ENCODE results near the gene CDKN1A.

CDKN1A gene

DNA sequence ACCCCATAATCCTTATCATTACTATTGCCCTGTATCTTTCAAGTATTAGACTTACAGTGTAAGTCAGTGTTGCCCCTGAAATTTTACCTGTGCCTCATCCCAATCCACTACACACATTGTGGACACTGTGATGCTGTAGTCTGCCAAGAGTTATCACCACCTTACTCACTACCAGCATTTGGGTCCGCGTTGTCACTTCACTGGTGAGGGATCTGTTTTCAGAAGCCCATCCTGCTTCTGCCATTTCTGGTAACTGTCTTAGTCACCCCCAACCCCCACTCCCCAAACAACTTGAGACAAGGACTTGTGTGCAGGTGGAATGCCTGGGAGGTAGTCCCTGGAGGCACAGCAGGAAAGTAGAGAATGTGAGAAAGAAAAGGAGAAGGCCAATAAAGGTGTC is 13.1 kb downstream of the CDKN1A start:
- H3K9me3 ChIP-seq (ENCODE audit: control insufficient read depth, insufficient read depth, low read length), result no peaks in the 10 kb centered on the region
- H3K36me3 ChIP-seq (ENCODE audit: insufficient read depth, low read length), result 0 out of 2 replicates have a peak, but pooled peaks cover 3% of the 10 kb centered on the region
- no peak overlapping the region for H3K9ac ChIP-seq (ENCODE audit: low read depth, low read length)
- H3K4me1 ChIP-seq (ENCODE audit: insufficient read depth, low read length), result no peaks in the 10 kb centered on the region

DNA sequence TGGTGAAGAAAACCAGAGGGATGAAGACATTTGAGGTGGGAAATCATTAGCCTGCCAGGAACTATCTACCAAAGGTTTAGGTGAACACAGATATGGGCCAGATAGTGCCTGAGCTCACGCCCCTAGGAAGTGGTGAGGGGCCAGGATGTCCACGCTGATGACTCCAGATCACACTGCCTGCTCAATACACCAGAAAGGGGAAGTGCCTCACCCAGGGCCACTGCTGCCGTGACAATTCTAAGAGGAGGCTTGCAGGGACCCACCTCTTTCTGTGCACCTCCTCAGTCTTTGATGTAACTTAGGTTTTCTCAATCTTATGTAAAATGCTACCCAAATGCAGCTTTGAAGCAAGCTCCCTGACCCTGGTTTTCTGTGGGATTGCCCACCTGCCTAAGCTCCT is 13.7 kb downstream of the CDKN1A start:
- Histone ChIP-seq H3K9me3 (ENCODE audit: control insufficient read depth, insufficient read depth, low read length) (no peaks in the 10 kb centered on the region), H3K4me1 (ENCODE audit: insufficient read depth, low read length) (no peaks in the 10 kb centered on the region), H3K36me3 (ENCODE audit: insufficient read depth, low read length) (no peaks in the 10 kb centered on the region), H3K9ac (ENCODE audit: low read depth, low read length) (no peak overlapping the region)

DNA sequence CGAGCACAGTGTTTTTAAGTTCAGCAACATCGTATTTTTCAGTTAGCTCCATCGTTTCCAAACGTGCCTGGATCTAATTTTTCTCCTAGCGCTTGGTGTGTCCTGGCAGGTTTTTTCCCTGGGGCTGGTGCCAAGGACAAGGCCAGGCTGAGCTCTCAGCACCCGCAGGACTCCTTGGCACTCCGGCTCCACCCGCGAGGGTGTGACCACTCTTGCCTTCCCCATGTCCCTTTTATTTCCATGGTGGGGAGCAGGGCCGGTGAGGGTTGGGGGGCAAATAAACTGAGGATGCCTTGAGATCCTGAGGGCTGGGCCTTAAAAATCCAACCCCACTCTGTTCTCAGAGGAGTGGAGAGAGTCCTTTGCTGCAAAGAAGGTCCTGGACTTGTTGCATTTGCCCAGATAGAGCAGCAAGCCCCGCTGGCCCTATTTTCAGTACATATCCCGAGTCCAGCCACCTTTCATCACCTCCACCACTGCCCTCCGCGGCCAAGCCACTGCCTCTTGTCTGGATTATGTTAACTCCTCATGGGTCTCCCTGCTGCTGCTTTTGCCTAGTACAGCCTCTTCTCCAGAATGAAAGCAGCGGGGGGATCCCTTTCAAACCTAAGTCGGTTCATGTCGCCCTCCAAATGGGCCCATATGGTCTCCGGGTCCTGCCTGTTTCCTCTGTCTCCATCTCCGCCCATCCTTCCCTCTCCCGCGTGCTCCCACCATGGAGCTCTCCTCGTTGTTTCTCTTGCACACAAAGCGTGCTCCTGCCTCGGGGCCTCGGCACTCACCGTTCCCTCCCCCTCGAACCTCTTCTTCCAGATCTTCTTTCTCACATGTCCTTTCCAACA is 14.6 kb downstream of the CDKN1A start:
- Histone ChIP-seq H3K9ac (ENCODE audit: low read depth, low read length) (no peak overlapping the region), H3K36me3 (ENCODE audit: insufficient read depth, low read length) (no peaks in the 10 kb centered on the region), H3K4me1 (ENCODE audit: insufficient read depth, low read length) (no peaks in the 10 kb centered on the region), H3K9me3 (ENCODE audit: control insufficient read depth, insufficient read depth, low read length) (no peaks in the 10 kb centered on the region)

DNA sequence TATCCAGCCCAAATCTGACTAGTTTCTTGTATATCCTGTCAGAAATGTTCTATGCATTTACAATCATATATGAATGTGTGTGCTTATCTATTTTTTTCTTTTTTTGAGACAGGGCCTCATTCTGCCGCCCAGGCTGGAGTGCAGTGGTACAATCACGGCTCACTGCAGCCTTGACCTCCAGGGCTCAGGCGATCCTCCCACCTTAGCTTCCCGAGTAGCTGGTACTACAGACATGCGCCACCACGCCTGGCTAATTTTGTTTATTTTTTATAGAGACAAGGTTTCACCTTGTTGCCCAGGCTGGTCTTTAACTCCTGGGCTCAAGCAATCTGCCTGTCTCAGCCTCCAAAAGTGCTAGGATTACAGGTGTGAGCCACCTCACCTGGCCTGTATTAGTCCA is 16.1 kb downstream of the CDKN1A start:
- no peak overlapping the region for H3K9ac ChIP-seq (ENCODE audit: low read depth, low read length)
- no peaks in the 10 kb centered on the region for H3K36me3 ChIP-seq (ENCODE audit: insufficient read depth, low read length)
- no peaks in the 10 kb centered on the region for H3K4me1 ChIP-seq (ENCODE audit: insufficient read depth, low read length)
- H3K9me3 ChIP-seq (ENCODE audit: control insufficient read depth, insufficient read depth, low read length), result no peaks in the 10 kb centered on the region

DNA sequence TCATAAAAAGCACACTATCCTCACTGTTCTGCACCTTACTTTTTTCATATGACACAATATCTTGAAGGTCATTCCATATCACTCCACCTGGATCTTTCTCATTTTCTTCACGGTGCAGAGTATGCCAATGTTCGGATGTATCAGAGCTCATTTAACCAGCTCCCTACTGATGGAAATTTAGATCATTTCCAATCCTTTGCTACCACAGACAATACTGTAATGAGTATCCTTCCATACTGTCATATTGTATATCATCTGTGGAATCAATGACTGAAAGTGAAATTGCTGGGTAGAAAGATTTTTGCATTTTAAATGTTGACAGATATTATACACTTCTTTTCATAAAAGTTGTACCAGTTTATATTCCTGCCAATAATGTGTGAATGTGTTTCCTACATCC is 16.9 kb downstream of the CDKN1A start:
- H3K9ac ChIP-seq (ENCODE audit: low read depth, low read length), result no peak overlapping the region
- H3K36me3 ChIP-seq (ENCODE audit: insufficient read depth, low read length), result no peaks in the 10 kb centered on the region
- H3K9me3 ChIP-seq (ENCODE audit: control insufficient read depth, insufficient read depth, low read length), result no peaks in the 10 kb centered on the region
- H3K4me1 ChIP-seq (ENCODE audit: insufficient read depth, low read length), result no peaks in the 10 kb centered on the region

DNA sequence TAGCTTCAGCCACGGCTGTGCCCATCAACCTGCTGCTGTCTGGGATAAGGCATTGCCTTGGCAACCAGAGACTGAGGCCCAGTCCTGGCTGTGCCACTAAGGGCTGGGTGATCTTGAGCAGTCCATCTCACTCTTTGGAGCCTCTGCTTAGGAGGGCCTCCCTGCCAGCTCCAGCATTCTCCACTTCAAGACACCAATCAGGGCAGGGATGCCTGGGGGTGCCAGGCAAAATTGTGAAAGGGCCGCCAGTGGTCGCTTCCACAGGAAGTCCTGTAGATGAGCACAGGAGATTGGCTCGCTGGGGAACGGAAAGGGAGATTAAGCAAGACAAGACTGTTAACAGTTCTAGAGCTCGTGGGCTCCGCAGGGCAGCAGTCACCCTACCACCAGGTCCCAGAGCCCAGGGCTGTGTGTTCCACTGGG is 19.0 kb downstream of the CDKN1A start, which contains the start of gene RAB44:
Gene RAB44, plus strand, starts transcription at position 346 of the 423 bp plus-strand sequence. CDS start 6,410 bp downstream, outside the sequence.
- no peaks in the 10 kb centered on the region for H3K4me1 ChIP-seq (ENCODE audit: insufficient read depth, low read length)
- no peak within 1 kb of the TSS for H3K9ac ChIP-seq (ENCODE audit: low read depth, low read length)
- H3K9me3 ChIP-seq (ENCODE audit: control insufficient read depth, insufficient read depth, low read length), result no peaks in the 10 kb centered on the region
- no peaks in the 10 kb centered on the region for H3K36me3 ChIP-seq (ENCODE audit: insufficient read depth, low read length)

DNA sequence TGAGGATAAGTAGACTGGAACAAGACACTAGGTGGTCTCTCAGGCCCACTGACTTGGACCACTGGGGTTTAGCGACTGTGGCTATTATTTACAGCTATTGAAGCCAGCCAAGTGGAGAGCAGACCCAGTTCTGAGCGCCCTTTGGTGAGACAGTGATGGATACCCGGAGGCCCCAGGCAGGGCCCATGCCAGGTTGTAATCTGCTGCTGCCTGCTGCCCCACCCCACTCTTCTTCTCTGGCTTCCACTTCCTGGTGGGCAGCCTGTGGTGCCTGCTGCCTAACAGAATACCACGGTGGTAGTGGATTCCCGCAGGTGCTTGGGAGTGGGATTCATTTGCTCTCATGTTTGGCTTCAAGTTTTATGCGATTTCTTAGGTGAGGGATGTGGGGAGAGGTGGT is 19.7 kb downstream of the CDKN1A start:
- H3K9me3 ChIP-seq (ENCODE audit: control insufficient read depth, insufficient read depth, low read length), result no peaks in the 10 kb centered on the region
- no peak overlapping the region for H3K9ac ChIP-seq (ENCODE audit: low read depth, low read length)
- no peaks in the 10 kb centered on the region for H3K4me1 ChIP-seq (ENCODE audit: insufficient read depth, low read length)
- H3K36me3 ChIP-seq (ENCODE audit: insufficient read depth, low read length), result no peaks in the 10 kb centered on the region

DNA sequence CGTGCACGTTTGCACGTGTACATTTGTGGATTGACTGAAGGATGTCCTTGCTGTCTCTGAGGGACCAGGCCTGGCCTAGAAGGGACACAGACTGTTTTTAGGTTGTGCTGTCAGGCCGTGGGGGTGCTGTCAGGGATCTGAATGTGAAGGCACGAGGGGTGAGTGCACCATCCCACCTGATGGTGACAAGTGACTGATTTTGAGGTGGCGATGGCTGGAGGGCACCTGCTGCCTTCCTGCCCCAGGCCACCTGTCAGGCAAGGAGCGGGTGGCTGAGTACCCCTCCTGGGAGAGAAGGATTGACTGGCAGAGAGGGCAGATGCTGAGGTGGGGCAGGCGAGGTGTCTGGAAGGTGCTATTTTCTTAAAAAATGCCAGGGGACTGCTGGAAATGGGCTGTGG is 20.4 kb downstream of the CDKN1A start:
- no peaks in the 10 kb centered on the region for H3K9me3 ChIP-seq (ENCODE audit: control insufficient read depth, insufficient read depth, low read length)
- H3K36me3 ChIP-seq (ENCODE audit: insufficient read depth, low read length), result no peaks in the 10 kb centered on the region
- no peak overlapping the region for H3K9ac ChIP-seq (ENCODE audit: low read depth, low read length)
- no peaks in the 10 kb centered on the region for H3K4me1 ChIP-seq (ENCODE audit: insufficient read depth, low read length)

DNA sequence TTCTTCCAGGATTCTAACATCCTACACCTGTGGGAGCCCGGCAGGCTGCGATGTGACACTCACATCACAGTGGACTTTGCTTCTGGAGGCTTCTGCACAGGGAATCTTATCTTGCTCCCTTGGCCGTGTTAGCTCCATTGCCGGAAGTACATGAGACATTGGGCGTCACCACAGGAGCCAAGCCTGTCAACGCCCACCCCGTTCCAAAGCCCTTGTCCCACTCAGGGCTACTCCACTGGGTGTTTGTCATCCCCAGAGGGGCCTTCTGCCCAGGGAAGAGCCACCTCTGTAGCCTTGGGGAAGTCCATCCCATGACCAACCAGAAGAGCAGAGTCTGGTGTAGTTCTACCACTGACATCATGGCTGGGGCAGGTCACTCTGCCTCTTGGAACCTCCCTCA is 20.8 kb downstream of the CDKN1A start:
- H3K4me1 ChIP-seq (ENCODE audit: insufficient read depth, low read length), result no peaks in the 10 kb centered on the region
- H3K9ac ChIP-seq (ENCODE audit: low read depth, low read length), result no peak overlapping the region
- no peaks in the 10 kb centered on the region for H3K9me3 ChIP-seq (ENCODE audit: control insufficient read depth, insufficient read depth, low read length)
- H3K36me3 ChIP-seq (ENCODE audit: insufficient read depth, low read length), result no peaks in the 10 kb centered on the region

DNA sequence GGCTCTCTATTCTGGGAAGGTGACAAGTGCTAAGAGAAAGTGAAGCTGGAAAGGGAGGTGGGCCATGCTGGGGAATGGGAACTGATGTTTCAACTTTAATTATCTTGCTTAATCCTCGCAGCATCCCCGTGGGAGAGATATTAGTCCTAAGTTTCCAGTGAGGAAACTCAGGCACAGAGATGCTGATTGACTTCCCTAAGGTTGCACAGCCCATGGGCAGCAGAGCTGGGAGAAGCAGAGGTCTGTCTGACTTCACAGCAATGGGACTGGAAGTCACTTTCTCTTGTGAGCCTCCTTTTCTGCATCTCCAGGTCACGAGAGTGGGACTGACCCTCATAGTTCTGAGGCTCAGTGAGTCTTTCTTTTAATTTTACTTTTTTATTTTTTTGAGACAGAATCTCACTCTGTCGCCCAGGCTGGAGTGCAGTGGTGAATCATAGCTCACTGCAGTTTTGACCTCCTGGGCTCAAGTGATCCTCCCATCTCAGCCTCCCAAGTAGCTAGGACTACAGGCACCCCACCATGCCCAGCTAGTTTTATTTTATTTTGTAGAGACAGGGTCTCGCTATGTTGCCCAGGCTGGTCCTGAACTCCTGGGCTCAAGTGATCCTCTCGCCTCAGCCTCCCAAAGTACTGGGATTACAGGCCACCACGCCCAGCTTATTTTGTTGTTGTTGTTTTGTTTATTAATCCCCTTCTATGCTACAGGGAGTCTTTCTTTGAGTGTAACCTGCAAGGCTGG is 21.7 kb downstream of the CDKN1A start:
- Histone ChIP-seq H3K9ac (ENCODE audit: low read depth, low read length) (no peak overlapping the region), H3K9me3 (ENCODE audit: control insufficient read depth, insufficient read depth, low read length) (no peaks in the 10 kb centered on the region), H3K36me3 (ENCODE audit: insufficient read depth, low read length) (no peaks in the 10 kb centered on the region), H3K4me1 (ENCODE audit: insufficient read depth, low read length) (no peaks in the 10 kb centered on the region)

DNA sequence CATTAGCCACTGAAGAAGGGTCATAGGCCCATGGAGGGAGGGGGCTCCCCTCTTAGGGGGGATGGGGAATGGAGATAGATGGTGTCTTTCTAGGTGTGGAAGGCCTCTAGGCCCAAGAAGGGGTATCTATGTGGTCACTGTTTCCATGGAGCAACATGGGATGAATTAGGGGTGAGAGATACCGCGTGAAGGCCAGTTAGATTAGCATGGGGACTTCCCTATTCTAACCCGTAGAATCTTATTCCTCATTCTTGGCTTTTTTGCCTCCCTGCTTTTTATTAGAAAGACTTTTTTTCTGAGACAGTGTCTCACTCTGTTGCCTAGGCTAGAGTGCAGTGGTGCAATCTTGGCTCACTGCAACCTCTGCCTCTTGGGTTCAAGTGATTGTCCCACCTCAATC is 22.3 kb downstream of the CDKN1A start:
- no peaks in the 10 kb centered on the region for H3K4me1 ChIP-seq (ENCODE audit: insufficient read depth, low read length)
- H3K9me3 ChIP-seq (ENCODE audit: control insufficient read depth, insufficient read depth, low read length), result no peaks in the 10 kb centered on the region
- H3K36me3 ChIP-seq (ENCODE audit: insufficient read depth, low read length), result no peaks in the 10 kb centered on the region
- H3K9ac ChIP-seq (ENCODE audit: low read depth, low read length), result no peak overlapping the region

DNA sequence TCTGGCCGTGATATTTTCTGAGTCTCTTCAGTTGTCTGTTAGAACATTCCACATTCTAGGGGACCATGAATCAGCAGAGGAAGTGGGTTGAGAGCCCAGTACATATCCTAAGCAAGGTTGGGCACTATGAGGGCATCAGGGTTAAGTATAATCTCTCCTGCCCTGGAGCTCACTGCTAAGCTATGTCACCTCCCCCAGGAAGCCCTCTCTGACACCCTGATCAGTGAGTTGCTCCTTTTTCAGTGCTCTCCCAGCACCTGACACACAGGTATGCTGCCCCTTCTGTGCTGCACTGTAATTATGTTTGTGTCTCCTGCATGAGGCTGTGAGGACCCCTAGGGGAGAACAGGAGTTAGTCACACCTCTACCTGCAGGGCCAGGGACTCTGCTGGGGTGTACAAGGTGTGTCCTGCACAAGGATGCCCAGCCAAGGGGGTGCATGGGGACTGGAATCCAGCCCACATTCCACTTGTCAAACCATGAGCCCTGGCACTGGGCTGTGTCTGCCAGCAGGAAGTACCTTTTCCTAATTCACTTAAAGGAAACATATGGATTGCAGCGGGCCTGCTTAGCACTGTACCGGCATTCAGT is 23.0 kb downstream of the CDKN1A start:
- H3K9me3 ChIP-seq (ENCODE audit: control insufficient read depth, insufficient read depth, low read length), result no peaks in the 10 kb centered on the region
- H3K36me3 ChIP-seq (ENCODE audit: insufficient read depth, low read length), result no peaks in the 10 kb centered on the region
- no peak overlapping the region for H3K9ac ChIP-seq (ENCODE audit: low read depth, low read length)
- H3K4me1 ChIP-seq (ENCODE audit: insufficient read depth, low read length), result no peaks in the 10 kb centered on the region

DNA sequence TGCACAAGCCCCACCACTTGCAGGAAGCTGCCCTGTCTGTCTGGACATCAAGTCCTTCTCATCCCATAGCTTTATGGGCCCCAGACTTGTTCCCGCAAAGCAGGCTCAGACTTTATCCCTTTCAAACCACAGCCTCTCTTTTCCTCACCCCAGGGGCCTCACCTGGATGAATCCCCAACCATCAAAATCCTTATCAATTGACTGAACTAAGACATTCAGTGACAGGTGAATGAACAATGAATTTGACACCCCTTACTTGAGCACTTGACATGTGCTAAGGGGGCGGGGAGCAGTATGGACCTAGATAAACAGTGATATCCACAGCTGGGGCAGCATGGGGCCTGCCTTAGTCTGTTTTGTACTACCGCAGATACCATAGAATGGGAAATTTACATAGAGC is 24.1 kb downstream of the CDKN1A start:
- Histone ChIP-seq H3K9me3 (ENCODE audit: control insufficient read depth, insufficient read depth, low read length) (no peaks in the 10 kb centered on the region), H3K4me1 (ENCODE audit: insufficient read depth, low read length) (no peaks in the 10 kb centered on the region), H3K36me3 (ENCODE audit: insufficient read depth, low read length) (no peaks in the 10 kb centered on the region), H3K9ac (ENCODE audit: low read depth, low read length) (no peak overlapping the region)

DNA sequence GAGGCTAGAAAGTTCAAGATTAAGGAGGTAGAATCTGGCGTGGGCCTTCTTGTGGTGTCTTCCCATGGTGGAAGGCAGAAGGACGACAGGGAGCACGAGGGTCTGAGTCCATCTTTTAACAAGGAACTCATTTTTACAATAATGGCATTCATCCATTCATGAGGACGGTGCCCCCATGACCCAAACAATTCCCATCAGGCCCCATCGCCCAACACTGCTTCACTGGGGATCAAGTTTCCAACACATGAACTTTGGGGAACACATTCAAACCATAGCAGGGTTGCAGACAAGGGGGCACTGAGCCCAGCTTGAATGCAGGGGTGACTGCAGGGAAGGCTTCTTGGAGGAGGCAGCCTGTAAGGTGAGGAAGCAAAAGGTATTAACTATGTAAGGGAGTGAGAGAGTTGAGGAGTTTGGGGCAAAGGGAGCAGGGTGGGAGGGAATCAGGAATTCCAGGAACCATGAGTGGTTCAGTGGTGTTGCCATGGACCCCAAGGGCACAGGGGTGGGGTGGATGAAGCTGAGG is 24.6 kb downstream of the CDKN1A start:
- no peaks in the 10 kb centered on the region for H3K9me3 ChIP-seq (ENCODE audit: control insufficient read depth, insufficient read depth, low read length)
- no peak overlapping the region for H3K9ac ChIP-seq (ENCODE audit: low read depth, low read length)
- no peaks in the 10 kb centered on the region for H3K36me3 ChIP-seq (ENCODE audit: insufficient read depth, low read length)

More for the DNA sequence above, 24.6 kb downstream of the CDKN1A start:
- H3K4me1 ChIP-seq (ENCODE audit: insufficient read depth, low read length), result no peaks in the 10 kb centered on the region
